RWPE1 (cell line): ENCODE data around the gene RBFOX1.

Source experiments
- CTCF ChIA-PET: fragments of 350-600 bp; sonication (Branson Sonifier 250); formaldehyde crosslinking; extraction: SDS; loops from one replicate; lab custom pipeline; 2021; lab: Yijun Ruan, JAX
- POLR2A ChIA-PET: fragments of 400-600 bp; formaldehyde crosslinking; extraction: SDS; loops from one replicate; lab custom pipeline; 2020; ENCODE audit warnings: antibody characterized with exemption; ENCODE audit not compliant: low non-redundant PET; lab: Yijun Ruan, JAX
- DNase-seq: peaks from one replicate; pipeline ENCODE4 v3.0.0; 2012; ENCODE audit warnings: low spot score
- H3K27ac ChIP-seq: fragments of 450-650 bp; 2 replicates; pipeline ENCODE4 v1.5.1; 2017
- TF ChIP-seq, protein P1 (sequence below): fragments of 450-650 bp; conservative IDR thresholded peaks from 2 replicates; pipeline ENCODE4 v1.5.1; 2017; ENCODE audit warnings: low read depth, mild to moderate bottlenecking

The RBFOX1 gene

DNA sequence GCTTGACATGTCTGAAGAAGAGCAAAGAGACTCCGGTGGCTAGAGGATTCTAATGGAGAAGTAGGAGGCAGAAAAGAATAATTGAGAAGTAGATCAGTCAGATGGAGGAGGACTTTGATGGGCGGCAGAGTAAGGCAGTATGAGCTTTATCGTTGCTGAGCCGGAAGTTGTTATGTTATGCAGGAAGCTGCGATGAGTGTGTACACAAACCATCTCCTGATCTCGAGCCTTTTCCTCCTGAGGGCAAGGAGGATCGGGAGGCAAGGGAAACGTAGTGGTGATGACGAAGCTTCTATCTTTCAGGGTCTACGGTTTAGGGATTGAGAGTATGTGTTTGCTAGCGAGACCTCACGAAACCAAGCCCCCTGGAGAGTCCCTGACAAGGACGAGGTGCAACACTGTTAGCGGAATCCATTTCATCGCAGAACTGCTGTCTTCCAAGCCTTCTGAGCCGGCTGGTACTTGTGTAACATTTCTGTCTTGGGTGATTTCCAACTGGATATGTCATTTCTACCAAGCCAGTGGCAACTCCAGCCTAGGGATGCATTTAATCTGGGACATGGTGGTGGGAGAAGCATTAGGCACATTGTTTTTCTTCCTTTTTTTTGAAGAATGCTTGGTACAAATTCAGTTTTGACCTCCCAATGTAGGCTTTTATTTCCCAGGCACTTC, 45.5 kb downstream of the RBFOX1 start:
- POLR2A ChIA-PET = no interaction called here
- CTCF ChIA-PET = no interaction called here

DNA sequence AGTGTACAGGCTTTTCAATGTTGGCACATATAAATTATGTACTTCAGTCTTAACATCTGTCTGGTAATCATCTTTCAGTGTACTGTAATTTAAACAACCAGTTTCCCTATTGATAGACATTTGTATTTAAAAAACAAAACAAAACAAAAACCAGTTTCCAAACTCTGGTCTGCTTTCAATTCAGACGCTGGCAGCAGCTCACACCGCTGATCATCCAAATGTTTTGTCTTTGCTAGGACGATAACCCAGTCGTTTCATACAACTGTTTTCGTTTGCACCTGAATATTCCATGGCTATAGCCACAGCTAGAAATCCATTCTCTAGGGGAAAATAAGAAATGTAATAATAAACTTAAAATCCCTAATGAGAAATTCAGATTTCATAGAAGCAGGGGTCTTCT, 47.8 kb downstream of the RBFOX1 start:
- H3K27ac ChIP-seq = no peak overlapping the region
- TF ChIP-seq, protein P1, sequence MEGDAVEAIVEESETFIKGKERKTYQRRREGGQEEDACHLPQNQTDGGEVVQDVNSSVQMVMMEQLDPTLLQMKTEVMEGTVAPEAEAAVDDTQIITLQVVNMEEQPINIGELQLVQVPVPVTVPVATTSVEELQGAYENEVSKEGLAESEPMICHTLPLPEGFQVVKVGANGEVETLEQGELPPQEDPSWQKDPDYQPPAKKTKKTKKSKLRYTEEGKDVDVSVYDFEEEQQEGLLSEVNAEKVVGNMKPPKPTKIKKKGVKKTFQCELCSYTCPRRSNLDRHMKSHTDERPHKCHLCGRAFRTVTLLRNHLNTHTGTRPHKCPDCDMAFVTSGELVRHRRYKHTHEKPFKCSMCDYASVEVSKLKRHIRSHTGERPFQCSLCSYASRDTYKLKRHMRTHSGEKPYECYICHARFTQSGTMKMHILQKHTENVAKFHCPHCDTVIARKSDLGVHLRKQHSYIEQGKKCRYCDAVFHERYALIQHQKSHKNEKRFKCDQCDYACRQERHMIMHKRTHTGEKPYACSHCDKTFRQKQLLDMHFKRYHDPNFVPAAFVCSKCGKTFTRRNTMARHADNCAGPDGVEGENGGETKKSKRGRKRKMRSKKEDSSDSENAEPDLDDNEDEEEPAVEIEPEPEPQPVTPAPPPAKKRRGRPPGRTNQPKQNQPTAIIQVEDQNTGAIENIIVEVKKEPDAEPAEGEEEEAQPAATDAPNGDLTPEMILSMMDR = no peak
- DNase-seq = no peak
- ChIA-PET CTCF (no interaction called here), POLR2A (no interaction called here)

More for the DNA sequence above, 45.5 kb downstream of the RBFOX1 start:
- DNase-seq = no peak
- TF ChIP-seq, protein P1 = no peak
- no peak overlapping the region for H3K27ac ChIP-seq

DNA sequence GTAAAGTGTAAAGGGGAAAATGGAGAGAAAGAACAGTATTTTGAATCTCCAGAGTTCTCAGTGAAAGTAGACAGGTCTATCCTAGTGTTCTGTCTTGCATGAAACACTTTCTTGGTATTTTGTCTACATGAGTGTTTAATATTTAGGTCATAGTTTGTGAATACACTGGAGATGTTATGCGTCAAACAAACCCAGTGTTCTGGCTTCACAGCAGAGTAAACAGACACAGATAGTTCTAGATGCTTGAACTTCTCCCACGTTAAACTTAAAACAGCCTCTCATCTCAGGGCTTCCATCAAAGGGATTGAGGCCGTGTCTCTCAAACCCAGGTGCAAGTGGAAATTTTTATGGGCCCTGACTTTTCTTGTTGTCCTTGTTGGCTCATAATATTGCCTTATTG, 48.3 kb downstream of the RBFOX1 start:
- TF ChIP-seq, protein P1 = no peak
- H3K27ac ChIP-seq = no peak overlapping the region
- no peak for DNase-seq
- CTCF ChIA-PET = no interaction called here
- POLR2A ChIA-PET = no interaction called here

DNA sequence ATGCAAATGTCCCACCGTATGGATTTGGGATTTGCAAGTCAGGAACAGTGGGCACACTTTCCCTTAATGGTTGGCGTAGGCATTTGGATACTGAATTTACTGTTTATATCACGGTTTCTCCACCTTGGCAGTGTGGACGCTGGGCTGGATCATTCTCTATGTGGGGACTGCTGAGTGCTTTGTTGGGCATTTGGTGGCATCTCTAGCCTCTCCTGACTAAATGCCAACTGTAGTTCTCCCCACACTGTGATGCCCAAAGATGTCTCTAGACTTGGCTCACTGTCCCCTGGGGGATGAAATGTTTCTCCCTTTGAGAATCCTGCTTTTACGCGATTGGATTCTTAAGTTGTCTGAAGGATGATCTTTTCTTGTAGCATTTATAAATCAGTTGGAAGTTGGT, 49.0 kb downstream of the RBFOX1 start:
- no peak for DNase-seq
- CTCF ChIA-PET = no interaction called here
- H3K27ac ChIP-seq = no peak overlapping the region
- TF ChIP-seq, protein P1 = no peak
- POLR2A ChIA-PET = no interaction called here

DNA sequence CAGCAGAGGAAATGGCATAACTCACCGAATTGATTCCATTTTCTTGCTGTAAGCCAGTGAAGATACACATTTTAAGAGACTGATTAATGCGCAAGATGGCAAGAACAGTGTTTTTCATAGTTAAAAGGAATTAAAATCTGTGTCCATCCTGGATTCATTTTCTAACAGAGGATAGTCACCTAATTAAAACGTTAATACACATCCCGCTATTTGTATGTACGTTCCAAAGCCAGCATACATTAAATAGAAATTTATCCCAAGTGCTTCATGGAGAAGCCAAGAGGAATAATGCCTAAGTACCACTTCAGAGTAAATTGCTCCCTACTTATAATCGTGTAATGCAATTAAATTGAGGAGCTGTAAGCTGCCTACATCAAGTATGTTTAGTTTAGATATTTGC, 49.9 kb downstream of the RBFOX1 start:
- TF ChIP-seq, protein P1 = no peak
- POLR2A ChIA-PET = no interaction called here
- H3K27ac ChIP-seq = no peak overlapping the region
- CTCF ChIA-PET = interaction anchor here (0.5 kb wide), 1 partner anchor 226 kb away, joined by 4 read pairs; no protein-coding TSS in a partner anchor
- DNase-seq = no peak

DNA sequence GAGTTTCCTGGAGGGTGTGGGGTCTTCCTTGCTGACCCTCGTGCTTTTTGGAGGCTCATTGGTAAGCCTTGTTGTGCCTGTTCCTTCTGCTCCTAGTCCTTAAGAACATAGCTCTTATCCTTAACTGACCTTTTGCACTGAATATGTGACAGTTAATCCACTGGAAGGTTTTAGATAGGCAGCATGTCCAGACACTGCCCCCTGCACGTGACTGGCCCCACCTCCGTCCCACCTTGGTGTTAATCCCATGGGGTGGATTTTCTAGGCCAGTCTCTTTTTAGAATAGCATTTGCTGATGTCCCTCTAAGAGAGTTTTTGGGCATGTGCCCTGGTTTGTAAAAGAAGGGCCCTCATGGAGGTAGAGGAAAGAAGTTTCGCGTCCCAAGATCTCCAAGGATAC, 58.3 kb downstream of the RBFOX1 start:
- TF ChIP-seq, protein P1 = no peak
- POLR2A ChIA-PET = no interaction called here
- CTCF ChIA-PET = no interaction called here
- DNase-seq = no peak
- H3K27ac ChIP-seq = no peak overlapping the region
